DMS114 treated with DMSO at 0.1 percent for 48 hours (cell line): Measurements from ENCODE around the gene ZNF76.
A peak's percentile ranks its signal among the peaks of the same experiment; 100 is the strongest.
"Not testable (repeated sequence)": the region's sequence is repeated elsewhere in the genome, so short reads cannot be mapped to it uniquely, and the experiment has no call there.

Experiments
- DNase-seq: peaks from one replicate; lab custom pipeline; 2025; ENCODE audit not compliant: unreplicated experiment; lab: John Stamatoyannopoulos, UW

ZNF76 gene

GRCh38 chr6:35298625-35299140 is 39.1 kb downstream of the ZNF76 start:
- no peak for DNase-seq

GRCh38 chr6:35299674-35300073 is 40.1 kb downstream of the ZNF76 start:
- DNase-seq, result no peak

GRCh38 chr6:35300848-35301247 is 41.3 kb downstream of the ZNF76 start:
- no peak for DNase-seq

GRCh38 chr6:35302604-35303241 is 43.2 kb downstream of the ZNF76 start:
- DNase-seq, result no peak

- DNase-seq, result no peak
Measured at GRCh38 chr6:35304299-35304698, 44.8 kb downstream of the ZNF76 start.

- no peak for DNase-seq
Measured at GRCh38 chr6:35305117-35305516, 45.6 kb downstream of the ZNF76 start.

GRCh38 chr6:35307138-35307537 is 47.6 kb downstream of the ZNF76 start:
- DNase-seq, result not testable (repeated sequence)

- not testable (repeated sequence) for DNase-seq
Measured at GRCh38 chr6:35308543-35308942, 49.0 kb downstream of the ZNF76 start.

GRCh38 chr6:35309611-35310264 is 50.2 kb downstream of the ZNF76 start:
- DNase-seq, result no peak

GRCh38 chr6:35310265-35310831 is 50.8 kb downstream of the ZNF76 start:
- DNase-seq, result no peak

- DNase-seq, result no peak
Measured at GRCh38 chr6:35311390-35312075, 52.0 kb downstream of the ZNF76 start.

- no peak for DNase-seq
Measured at GRCh38 chr6:35312076-35312800, 52.7 kb downstream of the ZNF76 start.

GRCh38 chr6:35312807-35313206 is 53.3 kb downstream of the ZNF76 start:
- no peak for DNase-seq

- DNase-seq, result no peak
Measured at GRCh38 chr6:35317483-35318195, 58.1 kb downstream of the ZNF76 start.

- DNase-seq, result peak; percentile 88
Measured at GRCh38 chr6:35318196-35319171, 58.9 kb downstream of the ZNF76 start.

- DNase-seq, result no peak
Measured at GRCh38 chr6:35319346-35320030, 60.0 kb downstream of the ZNF76 start.

GRCh38 chr6:35320031-35320410 is 60.5 kb downstream of the ZNF76 start:
- DNase-seq, result no peak

GRCh38 chr6:35321091-35321490 is 61.6 kb downstream of the ZNF76 start:
- no peak for DNase-seq
